Measurements from ENCODE around the gene HNRNPH1. TPM values are rescaled to one million over a fixed set of nuclear protein-coding genes. Genes with fewer than 3 reads are reported as not detected.
"Not testable (repeated sequence)": the region's sequence is repeated elsewhere in the genome, so short reads cannot be mapped to it uniquely, and the experiment has no call there.

The HNRNPH1 gene
- 100 to 1,000 TPM; 182 to 474 (median 317) TPM for total RNA-seq

- 0 to 1% methylated on average over 57 to 77 of the region's 92 CpGs for WGBS, 2 donors
- intact Hi-C loops (cut with DNase I; ENCODE audit: low total_unique reads): no loop called here
- H3K4me3 ChIP-seq (ENCODE audit: low read depth, poor library complexity, severe bottlenecking): peak within 1 kb of the TSS; percentile 99
- TF ChIP-seq POLR2A (IDR thresholded peaks at IDR 0.05) (peak in 1 of 2 donors; percentile 99), CTCF (IDR thresholded peaks at IDR 0.05) (no peak)
- peak; percentile 99 to 100 for DNase-seq (ENCODE audit: low spot score in 2 of 2)
These were observed at the start of gene HNRNPH1 for GRCh38 chr5:179623003-179623905. Gene HNRNPH1, minus strand, starts transcription at chr5:179623671. Its CDS starts 538 bp downstream, at chr5:179623133.

GRCh38 chr5:179668391-179668790 is 44.9 kb upstream of the HNRNPH1 start:
- intact Hi-C loops (cut with DNase I; ENCODE audit: low total_unique reads): no loop called here
- TF ChIP-seq CTCF (IDR thresholded peaks at IDR 0.05): no peak
- no peak for TF ChIP-seq POLR2A (IDR thresholded peaks at IDR 0.05)
- 46 to 63% methylated on average over 7 of the region's 7 CpGs for WGBS, 2 donors
- H3K4me3 ChIP-seq (ENCODE audit: low read depth, poor library complexity, severe bottlenecking): no peak overlapping the region
- DNase-seq (ENCODE audit: low spot score in 2 of 2): no peak

- H3K4me3 ChIP-seq (ENCODE audit: low read depth, poor library complexity, severe bottlenecking); intact Hi-C loops (cut with DNase I; ENCODE audit: low total_unique reads); DNase-seq (ENCODE audit: low spot score in 2 of 2): not testable (repeated sequence)
- WGBS, 2 donors: 94 to 97% methylated on average over 6 of the region's 6 CpGs
These were observed 38.2 kb upstream of the HNRNPH1 start for GRCh38 chr5:179661647-179662046.

GRCh38 chr5:179658179-179658856 is 34.8 kb upstream of the HNRNPH1 start:
- intact Hi-C loops (cut with DNase I; ENCODE audit: low total_unique reads); H3K4me3 ChIP-seq (ENCODE audit: low read depth, poor library complexity, severe bottlenecking); DNase-seq (ENCODE audit: low spot score in 2 of 2): not testable (repeated sequence)
- 3 to 7% methylated on average over 10 of the region's 29 CpGs for WGBS, 2 donors

GRCh38 chr5:179657302-179658178 is 34.1 kb upstream of the HNRNPH1 start:
- DNase-seq (ENCODE audit: low spot score in 2 of 2); H3K4me3 ChIP-seq (ENCODE audit: low read depth, poor library complexity, severe bottlenecking); intact Hi-C loops (cut with DNase I; ENCODE audit: low total_unique reads): not testable (repeated sequence)
- WGBS, 2 donors: 86 to 94% methylated on average over 3 of the region's 50 CpGs

GRCh38 chr5:179653135-179653534 is 29.7 kb upstream of the HNRNPH1 start:
- 74 to 83% methylated on average over 2 of the region's 2 CpGs for WGBS, 2 donors
- DNase-seq (ENCODE audit: low spot score in 2 of 2); intact Hi-C loops (cut with DNase I; ENCODE audit: low total_unique reads): not testable (repeated sequence)

GRCh38 chr5:179650245-179650644 is 26.8 kb upstream of the HNRNPH1 start:
- intact Hi-C loops (cut with DNase I; ENCODE audit: low total_unique reads); H3K4me3 ChIP-seq (ENCODE audit: low read depth, poor library complexity, severe bottlenecking); DNase-seq (ENCODE audit: low spot score in 2 of 2): not testable (repeated sequence)
- 90 to 92% methylated on average over 15 to 24 of the region's 26 CpGs for WGBS, 2 donors

More at GRCh38 chr5:179653135-179653534, 29.7 kb upstream of the HNRNPH1 start:
- not testable (repeated sequence) for H3K4me3 ChIP-seq (ENCODE audit: low read depth, poor library complexity, severe bottlenecking)

GRCh38 chr5:179649166-179649703 is 25.8 kb upstream of the HNRNPH1 start:
- DNase-seq (ENCODE audit: low spot score in 2 of 2); intact Hi-C loops (cut with DNase I; ENCODE audit: low total_unique reads); H3K4me3 ChIP-seq (ENCODE audit: low read depth, poor library complexity, severe bottlenecking): not testable (repeated sequence)
- WGBS, 2 donors: 71 to 72% methylated on average over 9 to 10 of the region's 10 CpGs
